Loucy (cell line): ENCODE measurements around the gene SENP3.

Experiments used
- H2AFZ ChIP-seq: fragments of 200-600 bp; sonication (generic); 2 replicates; pipeline ENCODE4 v1.6.0; 2016; ENCODE audit warnings: antibody characterized with exemption, mild to moderate bottlenecking, low read length, moderate library complexity
- H3F3A ChIP-seq: fragments of 200-600 bp; 2 replicates; pipeline ENCODE4 v1.6.0; 2016; ENCODE audit warnings: antibody characterized with exemption, low read depth, mild to moderate bottlenecking
- H3K27me3 ChIP-seq: fragments of 200-600 bp; sonication (generic); 2 replicates; pipeline ENCODE4 v1.6.1; 2014; ENCODE audit warnings: low read length, mild to moderate bottlenecking; ENCODE audit not compliant: insufficient read depth, poor library complexity, severe bottlenecking
- H3K36me3 ChIP-seq: fragments of 200-600 bp; sonication (generic); 2 replicates; pipeline ENCODE4 v1.6.1; 2016; ENCODE audit warnings: low read length; ENCODE audit not compliant: insufficient read depth
- H3K4me1 ChIP-seq: fragments of 200-600 bp; sonication (generic); 2 replicates; pipeline ENCODE4 v1.5.1; 2014; ENCODE audit warnings: low read length, mild to moderate bottlenecking; ENCODE audit not compliant: insufficient read depth, poor library complexity, severe bottlenecking
- H3K4me2 ChIP-seq: fragments of 200-600 bp; sonication (generic); 2 replicates; pipeline ENCODE4 v1.6.0; 2014; ENCODE audit warnings: antibody characterized with exemption, low read length, low read depth, mild to moderate bottlenecking; ENCODE audit not compliant: poor library complexity, severe bottlenecking
- H3K4me3 ChIP-seq: fragments of 200-600 bp; sonication (generic); 2 replicates; pipeline ENCODE4 v1.5.1; 2014; ENCODE audit warnings: low read length, mild to moderate bottlenecking, mixed read lengths; ENCODE audit not compliant: poor library complexity, severe bottlenecking
- H3K79me2 ChIP-seq: fragments of 200-600 bp; sonication (generic); 2 replicates; pipeline ENCODE4 v1.6.1; 2014; ENCODE audit warnings: low read length; ENCODE audit not compliant: insufficient read depth
- H3K9ac ChIP-seq: fragments of 200-600 bp; sonication (generic); 2 replicates; pipeline ENCODE4 v1.6.0; 2014; ENCODE audit warnings: mild to moderate bottlenecking, low read depth, low read length, moderate library complexity; ENCODE audit not compliant: poor library complexity, severe bottlenecking
- H3K9me2 ChIP-seq: fragments of 200-600 bp; sonication (generic); replicated peaks from 2 replicates; pipeline ENCODE4 v1.6.1; 2016; ENCODE audit warnings: low read depth, low read length, mixed read lengths
- H3K9me3 ChIP-seq: fragments of 200-600 bp; sonication (generic); 2 replicates; pipeline ENCODE4 v1.6.1; 2014; ENCODE audit warnings: mild to moderate bottlenecking, antibody characterized with exemption, low read length, low read depth; ENCODE audit not compliant: insufficient read depth
- H4K20me1 ChIP-seq: fragments of 200-600 bp; sonication (generic); 2 replicates; pipeline ENCODE4 v1.6.0; 2014; ENCODE audit warnings: antibody characterized with exemption, low read length, mild to moderate bottlenecking; ENCODE audit not compliant: insufficient read depth, poor library complexity, severe bottlenecking
- CTCF ChIP-seq: fragments of 200-600 bp; sonication (generic); conservative IDR thresholded peaks from 2 replicates; pipeline ENCODE4 v1.5.1; 2014; ENCODE audit warnings: mild to moderate bottlenecking, antibody characterized with exemption, low read length
- EZH2phosphoT487 ChIP-seq: fragments of 200-600 bp; IDR thresholded peaks from 2 replicates; pipeline ENCODE4 v1.6.1; 2018; ENCODE audit warnings: antibody characterized with exemption, mild to moderate bottlenecking, moderate library complexity, borderline replicate concordance

Gene SENP3

GRCh38 chr17:7610641-7611040, 48.9 kb downstream of the SENP3 start:
- Histone ChIP-seq H3K9ac (no peak overlapping the region), H3K36me3 (peaks cover 3% of the 10 kb centered on the region; the same call in 1 of the 2 replicates), H3K4me3 (peak overlapping the region; percentile 17), H3F3A (no peaks in the 10 kb centered on the region), H3K79me2 (peaks cover 57% of the 10 kb centered on the region), H4K20me1 (peaks cover 45% of the 10 kb centered on the region), H3K9me2 (no peaks in the 10 kb centered on the region), H3K27me3 (no peaks in the 10 kb centered on the region), H2AFZ (no peak overlapping the region), H3K4me1 (peaks cover 48% of the 10 kb centered on the region), H3K9me3 (no peaks in the 10 kb centered on the region), H3K4me2 (peak overlapping the region; percentile 97)
- TF ChIP-seq EZH2phosphoT487 (no peak), CTCF (no peak)

GRCh38 chr17:7611635-7612293, 50.0 kb downstream of the SENP3 start:
- H3K9ac ChIP-seq, result peak overlapping the region; percentile 92
- peaks cover 55% of the 10 kb centered on the region for H3K79me2 ChIP-seq
- peak overlapping the region; percentile 94 for H3K4me3 ChIP-seq

GRCh38 chr17:7612294-7612640, 50.5 kb downstream of the SENP3 start:
- peaks cover 45% of the 10 kb centered on the region for H4K20me1 ChIP-seq
- H3K4me1 ChIP-seq, result peaks cover 48% of the 10 kb centered on the region
- H3K4me2 ChIP-seq, result peak overlapping the region; percentile 97
- no peaks in the 10 kb centered on the region for H3K27me3 ChIP-seq
- H3K36me3 ChIP-seq, result no peaks in the 10 kb centered on the region
- H2AFZ ChIP-seq, result no peak overlapping the region
- TF ChIP-seq EZH2phosphoT487 (no peak), CTCF (no peak)
- no peaks in the 10 kb centered on the region for H3K9me3 ChIP-seq
- H3K4me3 ChIP-seq, result peak overlapping the region; percentile 94
- peaks cover 54% of the 10 kb centered on the region for H3K79me2 ChIP-seq
- H3F3A ChIP-seq, result no peaks in the 10 kb centered on the region
- H3K9ac ChIP-seq, result peak overlapping the region; percentile 92
- H3K9me2 ChIP-seq, result no peaks in the 10 kb centered on the region

More at GRCh38 chr17:7611635-7612293, 50.0 kb downstream of the SENP3 start:
- no peaks in the 10 kb centered on the region for H3K9me3 ChIP-seq
- TF ChIP-seq CTCF (no peak), EZH2phosphoT487 (no peak)
- no peaks in the 10 kb centered on the region for H3F3A ChIP-seq
- no peaks in the 10 kb centered on the region for H3K27me3 ChIP-seq
- no peak overlapping the region for H2AFZ ChIP-seq
- H3K4me1 ChIP-seq, result peaks cover 48% of the 10 kb centered on the region
- no peaks in the 10 kb centered on the region for H3K9me2 ChIP-seq
- H3K4me2 ChIP-seq, result peak overlapping the region; percentile 97
- H4K20me1 ChIP-seq, result peaks cover 45% of the 10 kb centered on the region
- H3K36me3 ChIP-seq, result no peaks in the 10 kb centered on the region
